ENCODE measurements around the gene FCHO2.

Gene FCHO2

GRCh38 chr5:73039082-73039481 is 83.2 kb downstream of the FCHO2 start:
- Histone ChIP-seq H2AFZ (ENCODE audit: low read depth, low read length, severe bottlenecking) (no peak overlapping the region), H4K20me1 (ENCODE audit: low read depth, low read length) (no peaks in the 10 kb centered on the region), H3K27ac (ENCODE audit: low read depth, low read length) (no peak overlapping the region), H3K27me3 (ENCODE audit: low read length) (no peaks in the 10 kb centered on the region), H3K9me2 (replicated peaks; ENCODE audit: insufficient read depth, low read length) (no peaks in the 10 kb centered on the region), H3K36me3 (ENCODE audit: low read length) (no peaks in the 10 kb centered on the region), H3K9me3 (ENCODE audit: insufficient read depth, low read length) (no peaks in the 10 kb centered on the region), H3K9ac (ENCODE audit: low read length) (no peak overlapping the region), H3F3A (ENCODE audit: insufficient read depth) (no peaks in the 10 kb centered on the region), H3K4me3 (ENCODE audit: insufficient read depth, low read length, poor library complexity, severe bottlenecking) (no peak overlapping the region), H3K4me2 (ENCODE audit: low read depth, low read length, poor library complexity, severe bottlenecking) (no peak overlapping the region), H3K79me2 (ENCODE audit: insufficient read depth, low read length) (no peaks in the 10 kb centered on the region)
- TF ChIP-seq CTCF (IDR thresholded peaks at IDR 0.05; ENCODE audit: insufficient read depth, low read length, poor library complexity, severe bottlenecking) (no peak), EZH2phosphoT487 (conservative IDR thresholded peaks at IDR 0.05; ENCODE audit: low read length) (no peak)

DNA sequence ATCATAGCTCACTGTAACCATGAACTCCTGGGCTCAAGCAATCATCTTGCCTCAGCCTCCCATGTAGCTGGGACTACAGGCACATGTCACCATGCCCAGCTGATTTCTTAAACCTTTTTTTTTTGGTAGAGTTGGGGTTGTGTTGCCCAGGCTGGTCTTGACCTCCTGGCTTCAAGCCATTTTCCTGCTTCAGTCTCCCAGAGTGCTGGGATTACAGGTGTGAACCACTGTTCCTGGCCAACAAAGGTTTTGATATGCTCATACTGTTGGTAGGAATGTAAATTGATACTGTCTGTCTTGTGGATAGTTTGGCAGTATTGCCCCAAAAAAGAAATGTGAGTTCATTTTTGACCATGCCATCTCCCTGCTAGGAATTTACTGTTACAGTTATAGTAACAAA is 87.2 kb downstream of the FCHO2 start:
- H3K9me3 ChIP-seq (ENCODE audit: insufficient read depth, low read length), result no peaks in the 10 kb centered on the region; the same call in 1 of the 2 replicates
- H3K9ac ChIP-seq (ENCODE audit: low read length), result no peak overlapping the region
- H3F3A ChIP-seq (ENCODE audit: insufficient read depth), result no peaks in the 10 kb centered on the region
- H3K79me2 ChIP-seq (ENCODE audit: insufficient read depth, low read length), result no peaks in the 10 kb centered on the region
- H3K27me3 ChIP-seq (ENCODE audit: low read length), result no peaks in the 10 kb centered on the region
- no peak for TF ChIP-seq EZH2phosphoT487 (conservative IDR thresholded peaks at IDR 0.05; ENCODE audit: low read length)
- TF ChIP-seq CTCF (IDR thresholded peaks at IDR 0.05; ENCODE audit: insufficient read depth, low read length, poor library complexity, severe bottlenecking), result no peak
- no peaks in the 10 kb centered on the region for H4K20me1 ChIP-seq (ENCODE audit: low read depth, low read length)
- H3K27ac ChIP-seq (ENCODE audit: low read depth, low read length), result no peak overlapping the region
- no peaks in the 10 kb centered on the region for H3K9me2 ChIP-seq (replicated peaks; ENCODE audit: insufficient read depth, low read length)
- H3K4me2 ChIP-seq (ENCODE audit: low read depth, low read length, poor library complexity, severe bottlenecking), result no peak overlapping the region
- H3K36me3 ChIP-seq (ENCODE audit: low read length), result no peaks in the 10 kb centered on the region
- no peak overlapping the region for H2AFZ ChIP-seq (ENCODE audit: low read depth, low read length, severe bottlenecking)
- H3K4me3 ChIP-seq (ENCODE audit: insufficient read depth, low read length, poor library complexity, severe bottlenecking), result no peak overlapping the region

- H3K36me3 ChIP-seq (ENCODE audit: low read length), result no peaks in the 10 kb centered on the region
- H3K27me3 ChIP-seq (ENCODE audit: low read length), result no peaks in the 10 kb centered on the region
- no peak overlapping the region for H3K4me2 ChIP-seq (ENCODE audit: low read depth, low read length, poor library complexity, severe bottlenecking)
- no peaks in the 10 kb centered on the region for H3F3A ChIP-seq (ENCODE audit: insufficient read depth)
- no peaks in the 10 kb centered on the region; the same call in 1 of the 2 replicates for H3K9me3 ChIP-seq (ENCODE audit: insufficient read depth, low read length)
- H3K4me3 ChIP-seq (ENCODE audit: insufficient read depth, low read length, poor library complexity, severe bottlenecking), result no peak overlapping the region
- no peak overlapping the region for H2AFZ ChIP-seq (ENCODE audit: low read depth, low read length, severe bottlenecking)
- no peak overlapping the region for H3K27ac ChIP-seq (ENCODE audit: low read depth, low read length)
- no peaks in the 10 kb centered on the region for H3K9me2 ChIP-seq (replicated peaks; ENCODE audit: insufficient read depth, low read length)
- TF ChIP-seq CTCF (IDR thresholded peaks at IDR 0.05; ENCODE audit: insufficient read depth, low read length, poor library complexity, severe bottlenecking) (no peak), EZH2phosphoT487 (conservative IDR thresholded peaks at IDR 0.05; ENCODE audit: low read length) (no peak)
- H3K79me2 ChIP-seq (ENCODE audit: insufficient read depth, low read length), result no peaks in the 10 kb centered on the region
- no peaks in the 10 kb centered on the region for H4K20me1 ChIP-seq (ENCODE audit: low read depth, low read length)
- H3K9ac ChIP-seq (ENCODE audit: low read length), result no peak overlapping the region
These were observed 88.7 kb downstream of the FCHO2 start for GRCh38 chr5:73044546-73044945.

Data from SU-DHL-6 (cell line).